Measurements from ENCODE around the gene HNRNPAB. TPM values are rescaled to one million over a fixed set of nuclear protein-coding genes. Genes with fewer than 3 reads are reported as not detected.

The HNRNPAB gene
- total and polyA plus RNA-seq, 10 donors, result 55.9 to 144 (median 115) TPM

GRCh38 chr5:178208540-178209227, 4.4 kb downstream of the HNRNPAB start:
- peaks cover 0 to 79% (median 73%) of the 10 kb centered on the region in 6 donors for H3K36me3 ChIP-seq
- no peak overlapping the region for H3K4me3 ChIP-seq
- intact Hi-C loops (cut with DNase I; ENCODE audit: low total_unique reads), result no loop called here
- peak; percentile 41 for DNase-seq
- TF ChIP-seq POLR2A (IDR thresholded peaks at IDR 0.05) (no peak), CTCF (IDR thresholded peaks at IDR 0.05 in 8 of 11, conservative IDR thresholded peaks at IDR 0.05 in 3 of 11) (no peak), POLR2AphosphoS5 (IDR thresholded peaks at IDR 0.05) (no peak)
- H3K4me1 ChIP-seq, result peaks cover 15 to 81% (median 45%) of the 10 kb centered on the region in 6 donors
- H3K9me3 ChIP-seq, result no peaks in the 10 kb centered on the region
- no peaks in the 10 kb centered on the region for H3K27me3 ChIP-seq (replicated peaks in 1 of 7)
- WGBS, 5 donors, result 73 to 89% (median 83%) methylated on average over 5 of the region's 5 CpGs
- H3K27ac ChIP-seq, result peak overlapping the region in 2 of 8 donors; percentile 8 to 19

- Histone ChIP-seq H3K9me3 (no peaks in the 10 kb centered on the region), H3K27me3 (replicated peaks in 1 of 7) (no peaks in the 10 kb centered on the region), H3K36me3 (peaks cover 0 to 87% (median 80%) of the 10 kb centered on the region in 6 donors), H3K4me1 (peaks cover 15 to 85% (median 43%) of the 10 kb centered on the region in 6 donors), H3K4me3 (no peak overlapping the region), H3K27ac (peak overlapping the region in 1 of 8 donors; percentile 19)
- 79 to 89% (median 88%) methylated on average over 8 of the region's 8 CpGs for WGBS, 5 donors
- peak in 2 of 3 donors; percentile 25 to 52 for TF ChIP-seq POLR2AphosphoS5 (IDR thresholded peaks at IDR 0.05)
- no peak for TF ChIP-seq POLR2A (IDR thresholded peaks at IDR 0.05)
- intact Hi-C loops (cut with DNase I; ENCODE audit: low total_unique reads), result no loop called here
- peak; percentile 44 for DNase-seq
Observed at GRCh38 chr5:178209334-178210072, 5.2 kb downstream of the HNRNPAB start.

DNA sequence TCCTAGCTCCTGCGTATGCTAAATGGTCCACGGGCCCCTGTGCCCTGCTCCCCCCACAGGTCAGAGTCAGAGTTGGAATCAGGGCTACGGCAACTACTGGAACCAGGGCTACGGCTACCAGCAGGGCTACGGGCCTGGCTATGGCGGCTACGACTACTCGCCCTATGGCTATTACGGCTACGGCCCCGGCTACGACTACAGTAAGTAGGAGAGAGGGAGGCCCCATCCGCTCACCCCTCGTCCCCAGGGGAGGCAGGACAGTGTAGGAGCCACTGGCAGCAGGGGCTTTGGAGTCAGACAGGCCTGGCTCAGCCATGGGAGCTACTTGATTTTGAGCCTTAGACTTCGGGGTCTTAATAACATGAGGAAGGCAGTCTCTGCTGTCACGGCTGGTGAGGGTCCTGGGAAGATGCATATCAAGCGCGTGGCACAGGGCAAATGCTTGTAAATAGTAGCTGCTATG, 5.8 kb downstream of the HNRNPAB start:
- Histone ChIP-seq H3K27ac (no peak overlapping the region), H3K4me3 (no peak overlapping the region), H3K27me3 (replicated peaks in 1 of 7) (no peaks in the 10 kb centered on the region), H3K9me3 (no peaks in the 10 kb centered on the region), H3K4me1 (peaks cover 15 to 91% (median 46%) of the 10 kb centered on the region in 6 donors), H3K36me3 (peaks cover 0 to 93% (median 86%) of the 10 kb centered on the region in 6 donors)
- TF ChIP-seq POLR2A (IDR thresholded peaks at IDR 0.05) (no peak), POLR2AphosphoS5 (IDR thresholded peaks at IDR 0.05) (peak in 2 of 3 donors; percentile 51 to 72)
- intact Hi-C loops (cut with DNase I; ENCODE audit: low total_unique reads), result no loop called here
- WGBS, 5 donors, result 83 to 95% (median 90%) methylated on average over 8 to 18 of the region's 18 CpGs
- peak; percentile 74 for DNase-seq

DNA sequence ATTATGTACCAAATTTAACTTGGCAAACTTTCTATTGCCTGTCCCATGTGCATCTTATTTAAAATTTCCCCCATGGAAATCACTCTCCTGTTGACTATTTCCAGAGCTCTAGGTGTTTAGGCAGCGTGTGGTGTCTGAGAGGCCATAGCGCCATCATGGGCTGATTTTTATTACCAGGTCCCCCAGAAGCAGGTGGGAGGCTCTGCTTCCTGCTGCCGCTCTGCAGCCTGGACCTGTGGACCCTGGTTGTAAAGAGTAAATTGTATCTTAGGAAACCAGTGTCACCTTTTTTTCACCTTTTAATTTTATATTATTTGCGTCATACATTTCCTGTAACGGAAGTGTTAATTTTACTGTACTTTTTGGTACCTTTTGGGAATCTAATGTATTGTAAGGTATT, 6.4 kb downstream of the HNRNPAB start:
- H3K4me3 ChIP-seq, result no peak overlapping the region
- H3K36me3 ChIP-seq, result peaks cover 0 to 99% (median 92%) of the 10 kb centered on the region in 6 donors
- TF ChIP-seq CTCF (IDR thresholded peaks at IDR 0.05 in 8 of 11, conservative IDR thresholded peaks at IDR 0.05 in 3 of 11) (no peak), POLR2A (IDR thresholded peaks at IDR 0.05) (no peak), POLR2AphosphoS5 (IDR thresholded peaks at IDR 0.05) (no peak)
- H3K9me3 ChIP-seq, result no peaks in the 10 kb centered on the region
- WGBS, 5 donors, result 83 to 91% (median 86%) methylated on average over 5 of the region's 5 CpGs
- H3K27ac ChIP-seq, result no peak overlapping the region
- peaks cover 12 to 93% (median 48%) of the 10 kb centered on the region in 6 donors for H3K4me1 ChIP-seq
- intact Hi-C loops (cut with DNase I; ENCODE audit: low total_unique reads), result no loop called here
- DNase-seq, result peak; percentile 32
- no peaks in the 10 kb centered on the region for H3K27me3 ChIP-seq (replicated peaks in 1 of 7)
